ENCODE measurements around the gene KRT2. TPM values are rescaled to one million over a fixed set of nuclear protein-coding genes. Genes with fewer than 3 reads are reported as not detected.

The KRT2 gene
- total and polyA plus RNA-seq, 12 donors: not detected

GRCh38 chr12:52655720-52656124 lies 3.7 kb upstream of the KRT2 start:
- DNase-seq: no peak
- Histone ChIP-seq H3K4me3 (no peak overlapping the region), H3K36me3 (no peaks in the 10 kb centered on the region), H3K27me3 (peaks cover 0 to 34% (median 0%) of the 10 kb centered on the region in 7 donors), H3K4me1 (peaks cover 0 to 7% (median 0%) of the 10 kb centered on the region in 9 donors), H3K27ac (no peak overlapping the region), H3K9me3 (no peaks in the 10 kb centered on the region)
- 48 to 50% methylated on average over 8 of the region's 8 CpGs for WGBS, 2 donors
- intact Hi-C loops (cut with DNase I): no loop called here
- no peak for TF ChIP-seq CTCF (IDR thresholded peaks at IDR 0.05)
- peak in 2 of 8 donors; percentile 49 to 68 for ATAC-seq

- TF ChIP-seq CTCF (IDR thresholded peaks at IDR 0.05): no peak
- ATAC-seq (no peak), DNase-seq (no peak)
- H3K4me3 ChIP-seq: no peak overlapping the region
- H3K27ac ChIP-seq: no peak overlapping the region
- WGBS, 2 donors: 54 to 68% methylated on average over 6 of the region's 6 CpGs
- H3K36me3 ChIP-seq: no peaks in the 10 kb centered on the region
- H3K27me3 ChIP-seq: peaks cover 0 to 38% (median 0%) of the 10 kb centered on the region in 7 donors
- intact Hi-C loops (cut with DNase I): no loop called here
- H3K9me3 ChIP-seq: no peaks in the 10 kb centered on the region
- peaks cover 0 to 7% (median 0%) of the 10 kb centered on the region in 9 donors for H3K4me1 ChIP-seq
Measured at GRCh38 chr12:52655251-52655650, 3.2 kb upstream of the KRT2 start.

- intact Hi-C loops (cut with DNase I): no loop called here
- ATAC-seq (no peak), DNase-seq (no peak)
- Histone ChIP-seq H3K4me1 (peaks cover 0 to 4% (median 0%) of the 10 kb centered on the region in 9 donors), H3K4me3 (no peak overlapping the region), H3K27ac (no peak overlapping the region), H3K36me3 (no peaks in the 10 kb centered on the region), H3K9me3 (no peaks in the 10 kb centered on the region), H3K27me3 (peaks cover 0 to 33% (median 0%) of the 10 kb centered on the region in 7 donors)
- WGBS, 2 donors: 66 to 79% methylated on average over 12 of the region's 12 CpGs
- no peak for TF ChIP-seq CTCF (IDR thresholded peaks at IDR 0.05)
Measured at GRCh38 chr12:52650520-52651081, 1.4 kb downstream of the KRT2 start.

GRCh38 chr12:52649066-52649465 lies 2.9 kb downstream of the KRT2 start:
- intact Hi-C loops (cut with DNase I): no loop called here
- TF ChIP-seq CTCF (IDR thresholded peaks at IDR 0.05): no peak
- DNase-seq: no peak
- no peak for ATAC-seq
- Histone ChIP-seq H3K36me3 (no peaks in the 10 kb centered on the region), H3K9me3 (no peaks in the 10 kb centered on the region), H3K27me3 (peaks cover 0 to 27% (median 0%) of the 10 kb centered on the region in 7 donors), H3K4me1 (no peaks in the 10 kb centered on the region), H3K4me3 (no peak overlapping the region), H3K27ac (no peak overlapping the region)
- 71 to 74% methylated on average over 6 of the region's 6 CpGs for WGBS, 2 donors
